Kidney (tissue), 14 donors: ENCODE data around the gene RNF152. TPM values are rescaled to one million over a fixed set of nuclear protein-coding genes. Genes with fewer than 3 reads are reported as not detected.

Source experiments
- DNase-seq, 5 donors: peaks; one replicate each; pipeline ENCODE4 v3.0.0-alpha.2; 2013 to 2020
- FAIRE-seq: peaks from 2 replicates; lab custom pipeline; 2012; peaks lifted over from hg19 to GRCh38; lab: Jason Lieb, UNC
- H3K27ac ChIP-seq, 2 donors: one replicate each; pipeline ENCODE4 v1.7.0; 2013; ENCODE audit warnings: low read depth in 2 of 2, low read length in 2 of 2, inconsistent platforms in 1 of 2
- H3K27me3 ChIP-seq: one replicate; pipeline ENCODE4 v1.7.1; 2013; ENCODE audit warnings: low read length, inconsistent platforms; ENCODE audit not compliant: control insufficient read depth, insufficient read depth
- H3K36me3 ChIP-seq, 3 donors: one replicate each; pipeline versions ENCODE4 v1.7.0 to v1.7.1; 2013; ENCODE audit warnings: low read length in 3 of 3, control low read depth in 1 of 3, inconsistent platforms in 1 of 3; ENCODE audit not compliant: insufficient read depth in 3 of 3, control insufficient read depth in 2 of 3
- H3K4me1 ChIP-seq, 3 donors: one replicate each; pipeline versions ENCODE4 v1.7.0 to v1.7.1; 2013; ENCODE audit warnings: low read length in 3 of 3, inconsistent platforms in 1 of 3, low read depth in 1 of 3; ENCODE audit not compliant: control insufficient read depth in 2 of 3, insufficient read depth in 2 of 3
- H3K4me3 ChIP-seq, 3 donors: one replicate each; pipeline versions ENCODE4 v1.7.0 to v1.8.1; 2013; ENCODE audit warnings: low read length in 3 of 3, control low read depth in 1 of 3, inconsistent platforms in 1 of 3
- H3K9ac ChIP-seq, 3 donors: one replicate each; pipeline versions ENCODE4 v1.7.0 to v1.7.1; 2013; ENCODE audit warnings: low read length in 3 of 3, control low read depth in 1 of 3, inconsistent platforms in 1 of 3
- H3K9me3 ChIP-seq, 3 donors: one replicate each; pipeline versions ENCODE4 v1.7.0 to v1.7.1; 2013; ENCODE audit warnings: low read length in 3 of 3, control low read depth in 1 of 3, inconsistent platforms in 1 of 3; ENCODE audit not compliant: control insufficient read depth in 2 of 3, insufficient read depth in 1 of 3
- intact Hi-C: fragments of 100-400 bp; cut with DNase I; formaldehyde crosslinking; loops from one replicate; pipeline ENCODE4 v1.11.1; 2022
- polyA plus RNA-seq: library from polyadenylated mRNA; stranded (reverse); fragments of 350-450 nt; fragmentation: Illumina TruSeq; extraction: RNeasy Lipid Tissue Mini Kit (QIAGEN cat#74804); gene quantifications from one replicate; pipeline ENCODE4 v1.2.3, GENCODE V29; 2014; ENCODE audit warnings: low read depth, low replicate concordance; ENCODE audit not compliant: insufficient read depth
- total RNA-seq: library from RNA; stranded (reverse); fragmentation: NEBNext Ultra II Directional; extraction: Animal tissue kit (Norgen Biotek cat#: 25700); gene quantifications from one replicate; pipeline ENCODE4 v1.2.1, GENCODE V29; 2021
- TF ChIP-seq, protein P1 (sequence below): IDR thresholded peaks from 3 replicates; pipeline ENCODE4 v1.5.1; 2012; ENCODE audit warnings: mild to moderate bottlenecking, moderate library complexity, borderline replicate concordance; ENCODE audit not compliant: insufficient read depth; ENCODE audit errors: extremely low read depth
- donor health status: control.
- donor health status: control.
- donor health status: control.
- donor health status: control.
- donor health status: control.
- donor health status: DM: yes; HTN: yes; CAD: no.
- donor health status: Normal renal cell carcinoma (clear cell type).

RNF152 gene
- total and polyA plus RNA-seq, 2 donors from 2014 or later = 37.6 to 45.0 TPM

DNA sequence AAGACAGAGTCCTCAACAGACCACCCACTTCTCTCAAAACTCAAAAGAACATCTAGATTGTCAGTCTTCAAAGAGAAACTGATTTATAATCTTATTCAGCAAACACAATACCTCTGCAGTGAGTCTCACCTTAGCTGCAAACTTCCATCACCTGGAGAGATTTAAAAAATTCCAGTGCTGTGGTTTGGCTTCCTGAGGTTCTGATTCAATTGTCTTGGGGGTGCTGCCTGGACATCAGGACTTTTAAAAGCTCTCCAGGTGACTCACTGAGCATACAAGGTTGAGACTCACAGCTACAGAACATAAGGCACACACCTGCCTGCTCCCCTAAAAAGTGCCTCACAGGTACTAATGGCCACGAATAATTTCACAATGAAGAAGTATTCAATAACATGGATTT, 40.3 kb downstream of the RNF152 start:
- intact Hi-C loops = no loop called here
- H3K36me3 ChIP-seq = peaks cover 0 to 7% (median 3%) of the 10 kb centered on the region in 3 donors
- TF ChIP-seq, protein P1, sequence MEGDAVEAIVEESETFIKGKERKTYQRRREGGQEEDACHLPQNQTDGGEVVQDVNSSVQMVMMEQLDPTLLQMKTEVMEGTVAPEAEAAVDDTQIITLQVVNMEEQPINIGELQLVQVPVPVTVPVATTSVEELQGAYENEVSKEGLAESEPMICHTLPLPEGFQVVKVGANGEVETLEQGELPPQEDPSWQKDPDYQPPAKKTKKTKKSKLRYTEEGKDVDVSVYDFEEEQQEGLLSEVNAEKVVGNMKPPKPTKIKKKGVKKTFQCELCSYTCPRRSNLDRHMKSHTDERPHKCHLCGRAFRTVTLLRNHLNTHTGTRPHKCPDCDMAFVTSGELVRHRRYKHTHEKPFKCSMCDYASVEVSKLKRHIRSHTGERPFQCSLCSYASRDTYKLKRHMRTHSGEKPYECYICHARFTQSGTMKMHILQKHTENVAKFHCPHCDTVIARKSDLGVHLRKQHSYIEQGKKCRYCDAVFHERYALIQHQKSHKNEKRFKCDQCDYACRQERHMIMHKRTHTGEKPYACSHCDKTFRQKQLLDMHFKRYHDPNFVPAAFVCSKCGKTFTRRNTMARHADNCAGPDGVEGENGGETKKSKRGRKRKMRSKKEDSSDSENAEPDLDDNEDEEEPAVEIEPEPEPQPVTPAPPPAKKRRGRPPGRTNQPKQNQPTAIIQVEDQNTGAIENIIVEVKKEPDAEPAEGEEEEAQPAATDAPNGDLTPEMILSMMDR = no peak
- peaks cover 0 to 24% (median 12%) of the 10 kb centered on the region in 3 donors for H3K4me1 ChIP-seq
- H3K27me3 ChIP-seq = no peaks in the 10 kb centered on the region
- DNase-seq (no peak), FAIRE-seq (no peak)
- no peak overlapping the region for H3K4me3 ChIP-seq
- H3K27ac ChIP-seq = no peak overlapping the region
- no peaks in the 10 kb centered on the region for H3K9me3 ChIP-seq
- no peak overlapping the region for H3K9ac ChIP-seq

- no peak overlapping the region for H3K9ac ChIP-seq
Measured at GRCh38 chr18:61851940-61852451, 40.8 kb downstream of the RNF152 start.

GRCh38 chr18:61851279-61851678, 41.5 kb downstream of the RNF152 start:
- peaks cover 0 to 14% (median 10%) of the 10 kb centered on the region in 3 donors for H3K4me1 ChIP-seq
- intact Hi-C loops = no loop called here
- H3K27me3 ChIP-seq = no peaks in the 10 kb centered on the region
- DNase-seq (no peak), FAIRE-seq (no peak)
- H3K9ac ChIP-seq = no peak overlapping the region
- no peak overlapping the region for H3K4me3 ChIP-seq
- no peaks in the 10 kb centered on the region for H3K9me3 ChIP-seq
- peaks cover 0 to 11% (median 3%) of the 10 kb centered on the region in 3 donors for H3K36me3 ChIP-seq
- H3K27ac ChIP-seq = no peak overlapping the region
- TF ChIP-seq, protein P1 = no peak

More at GRCh38 chr18:61851940-61852451, 40.8 kb downstream of the RNF152 start:
- Histone ChIP-seq H3K4me1 (peaks cover 0 to 21% (median 12%) of the 10 kb centered on the region in 3 donors), H3K4me3 (no peak overlapping the region), H3K9me3 (no peaks in the 10 kb centered on the region), H3K36me3 (peaks cover 0 to 7% (median 3%) of the 10 kb centered on the region in 3 donors), H3K27ac (no peak overlapping the region), H3K27me3 (no peaks in the 10 kb centered on the region)
- TF ChIP-seq, protein P1 = no peak
- FAIRE-seq = no peak
- DNase-seq = no peak
- intact Hi-C loops = no loop called here
